ENCODE data around the gene NFIX.

Gene NFIX

DNA sequence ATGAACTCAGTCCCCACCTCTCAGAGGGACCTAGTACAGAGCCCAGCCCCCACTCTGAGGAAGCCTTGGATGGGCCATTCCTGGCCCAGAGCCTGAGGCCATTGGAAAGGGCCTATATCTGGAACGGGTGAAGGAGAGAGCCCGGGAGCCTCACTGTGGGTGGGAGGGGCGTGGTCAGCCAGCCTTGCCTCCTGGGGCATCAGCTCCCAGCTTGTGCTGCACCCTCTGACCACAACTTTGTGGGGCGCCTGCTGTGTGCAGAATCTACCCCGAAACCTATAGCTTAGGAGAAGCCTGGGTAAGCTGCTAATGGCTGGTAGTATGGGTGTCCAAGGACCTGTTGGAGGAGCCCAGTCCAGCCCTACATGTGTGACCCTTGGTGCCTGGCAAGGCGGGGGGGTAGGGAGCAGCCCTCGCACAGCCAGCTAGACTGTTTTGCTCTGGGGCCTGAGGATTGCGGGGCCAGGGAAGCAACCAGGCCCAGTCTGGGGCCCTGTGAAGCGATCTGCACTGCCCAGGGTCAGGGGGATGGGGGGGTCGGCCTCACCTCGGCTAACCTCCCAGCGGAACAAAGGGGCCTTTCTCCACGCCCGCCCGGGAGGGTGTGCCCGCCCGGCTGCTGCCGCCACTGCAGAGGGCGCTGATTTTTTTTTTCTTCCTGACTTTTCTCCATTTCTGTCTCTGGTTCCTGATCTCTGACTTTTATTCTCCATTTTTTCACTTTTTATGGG lies 65.1 kb downstream of the NFIX start:
- no peak for DNase-seq

DNA sequence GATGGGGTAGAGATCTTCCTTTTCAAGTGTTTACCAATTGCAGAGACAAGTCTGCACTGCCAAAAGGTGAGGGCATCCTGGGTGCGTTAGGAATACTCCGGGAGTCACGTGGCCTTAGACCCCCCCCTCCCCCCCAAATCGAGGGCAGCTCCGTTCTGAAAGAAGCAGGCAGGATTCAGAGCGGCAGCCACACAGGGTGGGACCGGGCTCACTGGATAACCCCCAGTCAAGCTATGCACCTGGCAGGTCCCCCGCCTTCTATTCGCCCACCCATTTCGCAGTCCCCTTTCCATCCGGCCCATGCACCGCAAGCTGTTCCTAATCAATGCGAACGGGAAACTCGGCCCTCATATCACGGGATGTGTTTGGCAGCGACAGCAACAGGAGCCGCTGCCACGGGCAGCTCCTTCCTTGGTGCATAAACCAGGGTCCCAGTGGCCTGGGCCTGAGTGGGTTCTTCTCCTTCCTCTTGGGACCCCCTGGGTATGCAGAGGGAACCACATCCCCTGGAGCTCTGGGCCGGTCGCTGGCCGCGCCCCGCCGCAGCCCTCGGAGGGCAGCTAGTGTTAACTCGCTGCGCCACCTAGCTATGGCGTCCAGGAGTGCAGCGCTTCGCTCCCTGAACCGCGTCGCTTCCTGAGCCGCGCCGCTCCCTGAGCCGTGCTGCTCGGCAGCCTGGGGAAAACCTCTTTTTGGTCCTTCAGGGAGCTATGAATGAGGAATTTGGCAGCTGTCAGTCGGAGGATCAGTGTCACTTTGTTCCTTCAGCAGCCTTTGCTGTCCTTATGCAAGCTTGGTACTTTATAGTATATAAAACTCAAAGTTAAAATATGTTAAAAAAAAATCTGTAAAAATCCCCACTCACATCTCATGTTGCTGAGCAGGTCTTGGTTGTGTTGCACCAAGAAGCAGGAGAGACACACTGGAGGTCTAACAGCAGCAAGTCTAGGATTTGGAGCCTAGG lies 66.0 kb downstream of the NFIX start:
- DNase-seq: peak; percentile 83 to 93 (median 91)

DNA sequence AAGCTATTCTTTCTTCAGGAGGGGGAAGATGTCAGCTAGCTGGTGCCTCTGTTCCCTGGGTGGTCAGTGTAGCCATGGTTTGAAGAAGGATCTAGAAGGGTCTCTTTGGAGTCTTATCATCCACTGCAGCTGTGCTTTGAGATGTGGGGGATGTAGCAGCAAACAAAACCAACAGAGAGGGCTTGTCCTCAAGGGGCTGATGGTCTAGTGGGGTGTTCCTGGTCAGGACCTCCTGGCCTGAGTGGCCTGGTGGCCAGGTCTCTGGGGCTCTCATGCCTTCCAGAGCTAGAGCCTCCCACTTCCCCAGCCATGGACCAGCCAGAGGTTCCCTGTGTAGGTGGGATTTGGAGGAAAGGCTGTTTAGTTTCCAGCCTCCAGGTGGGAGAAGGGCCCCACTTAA lies 67.0 kb downstream of the NFIX start:
- DNase-seq: no peak

DNA sequence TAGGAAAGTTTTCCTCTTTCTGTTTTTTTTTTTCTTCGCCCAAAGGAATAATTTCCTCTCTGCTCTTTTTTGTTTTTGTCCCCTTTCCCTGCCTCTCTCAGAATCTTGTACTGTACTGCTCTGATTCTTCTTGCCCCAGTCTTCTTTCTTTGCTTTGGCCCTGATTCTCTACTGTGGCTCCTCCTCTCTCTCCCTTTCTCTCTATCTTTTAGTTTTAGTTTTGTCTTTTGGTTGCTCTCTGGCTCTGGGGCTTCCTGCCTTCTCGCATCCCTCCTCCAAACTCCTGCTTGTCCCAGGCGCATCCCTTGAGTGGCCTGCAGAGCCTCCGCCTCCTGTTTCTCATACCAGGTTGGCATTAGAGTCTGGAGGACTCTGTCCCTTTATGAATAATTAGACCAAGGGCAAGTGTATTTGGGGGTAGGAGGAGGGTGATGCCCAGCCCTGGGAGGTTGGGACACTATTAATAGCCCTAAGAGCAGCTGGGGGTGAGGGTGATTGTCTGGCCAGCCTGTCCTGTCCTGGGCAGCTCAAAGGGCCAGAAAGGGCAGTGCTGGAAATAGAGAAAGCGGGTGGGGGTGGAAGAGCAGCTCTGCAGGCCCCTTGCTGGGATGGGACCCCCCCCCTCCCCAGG lies 68.3 kb downstream of the NFIX start:
- no peak for DNase-seq

DNA sequence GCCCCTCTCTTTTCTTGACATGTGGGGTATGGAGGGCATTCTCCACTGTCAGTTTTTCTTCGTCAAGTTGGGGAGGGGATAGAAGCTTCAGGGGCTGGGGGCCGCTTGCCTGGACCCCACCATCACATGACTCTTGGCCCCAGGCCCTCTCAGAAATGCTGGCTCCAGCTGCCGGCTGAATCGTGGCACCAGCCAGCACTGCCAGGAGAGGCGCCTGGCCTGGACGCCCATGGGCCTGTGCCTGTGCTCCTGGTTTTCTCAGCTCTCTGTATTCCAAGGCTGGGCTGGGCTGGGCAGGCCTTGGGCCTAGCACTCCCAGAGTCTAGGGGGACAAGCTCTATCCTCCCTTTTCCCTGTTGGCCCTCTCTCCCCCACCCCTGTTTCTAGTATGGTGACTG lies 68.8 kb downstream of the NFIX start:
- DNase-seq: no peak

DNA sequence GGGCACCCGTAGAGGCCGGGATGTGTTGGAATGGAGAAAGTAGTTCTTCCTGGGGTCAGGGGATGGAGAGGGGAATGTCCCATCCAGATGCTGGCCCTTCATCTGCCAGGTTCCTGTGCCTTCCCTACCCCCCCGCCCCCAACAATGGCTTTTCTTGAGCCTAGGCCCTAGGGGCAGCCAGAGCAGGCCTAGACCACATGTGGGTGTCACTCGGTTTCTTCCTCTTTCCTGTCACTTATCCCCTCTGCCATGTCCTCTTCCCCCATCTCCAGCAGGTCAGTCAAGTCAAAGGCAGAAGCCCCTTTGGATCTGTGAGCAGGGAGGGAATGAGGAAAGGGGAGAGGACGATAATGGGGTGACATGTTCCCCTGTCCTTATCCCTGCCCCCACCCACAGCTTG lies 71.0 kb downstream of the NFIX start:
- peak; percentile 20 to 46 (median 30) for DNase-seq

DNA sequence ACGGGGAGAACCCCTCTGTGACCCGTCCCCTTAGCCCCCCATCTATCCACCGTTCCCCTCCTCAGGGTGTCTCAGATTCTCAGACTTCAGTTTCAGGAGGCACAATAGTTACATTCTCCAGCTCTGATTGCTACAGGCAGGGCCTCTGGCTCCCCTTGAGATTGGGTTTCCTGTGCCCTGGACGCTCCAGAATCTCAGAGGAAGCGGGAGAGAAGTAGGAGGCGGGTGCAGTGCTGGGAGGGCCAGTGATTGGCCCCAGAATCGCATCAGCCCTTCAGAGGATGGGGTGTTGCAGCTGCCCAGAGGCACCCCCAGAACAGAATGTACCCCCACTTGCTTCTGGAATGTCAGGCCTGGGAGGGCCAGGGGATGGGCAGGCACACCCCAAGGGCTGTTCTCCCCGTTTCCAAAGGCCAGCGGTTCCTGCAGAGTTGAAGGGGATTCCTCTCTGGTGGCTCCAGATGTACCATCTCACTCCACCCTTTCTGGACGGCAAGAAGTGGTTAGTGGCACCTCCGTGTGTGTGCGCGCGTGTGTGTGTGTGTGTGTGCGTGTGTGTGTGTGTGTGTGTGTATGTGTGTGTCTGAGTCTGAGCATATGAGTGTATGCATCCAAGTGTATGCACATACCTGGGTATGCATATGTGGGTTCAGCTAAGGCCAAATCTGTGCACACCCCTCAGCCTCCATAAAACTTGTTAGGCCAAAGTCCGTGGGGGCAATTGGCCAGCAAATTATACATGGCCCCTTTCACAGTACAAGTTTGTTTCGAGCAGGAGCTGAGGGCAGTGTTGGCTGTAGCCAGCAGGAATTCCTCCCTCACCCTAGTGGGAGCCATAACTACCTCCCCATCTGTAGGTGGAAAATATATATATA lies 71.9 kb downstream of the NFIX start:
- DNase-seq: no peak

DNA sequence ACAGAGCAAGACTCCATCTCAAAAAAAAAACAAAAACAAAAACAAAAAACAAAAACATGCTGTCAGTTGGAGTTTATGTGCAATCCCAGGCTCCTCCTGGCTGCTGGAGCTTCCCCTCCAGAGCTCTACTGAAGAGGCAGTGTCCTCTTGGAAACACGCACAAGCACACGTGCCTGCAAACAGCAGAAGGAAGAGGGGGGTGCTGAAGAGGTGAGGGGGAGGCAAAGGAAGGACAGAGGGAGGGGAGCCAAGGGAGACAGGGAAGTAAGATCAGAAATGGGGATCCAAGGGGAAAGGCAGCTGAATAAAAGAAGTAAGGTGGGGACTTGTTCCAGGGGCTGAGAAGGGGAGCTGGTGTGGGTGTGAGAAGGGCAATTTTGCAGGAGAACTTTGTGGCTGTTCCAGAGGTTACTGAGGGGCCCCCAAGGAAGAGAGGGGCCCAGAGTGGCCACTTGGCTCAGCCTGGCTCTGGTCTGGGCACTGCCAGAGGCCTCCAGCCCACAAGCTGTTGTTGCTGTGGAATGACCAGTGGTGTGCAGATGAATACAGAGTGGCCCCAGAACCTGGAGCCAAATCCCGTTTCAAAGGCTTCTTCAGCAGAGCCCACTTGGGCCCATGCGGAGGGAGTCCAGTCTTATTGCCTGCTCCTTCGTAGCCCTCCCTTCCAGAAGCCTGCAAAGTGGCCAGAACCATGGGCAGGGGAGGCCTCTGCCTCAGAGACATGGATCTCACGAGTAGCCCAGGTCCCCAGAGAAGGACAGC lies 73.0 kb downstream of the NFIX start:
- peak in 1 of 3 donors; percentile 22 for DNase-seq

DNA sequence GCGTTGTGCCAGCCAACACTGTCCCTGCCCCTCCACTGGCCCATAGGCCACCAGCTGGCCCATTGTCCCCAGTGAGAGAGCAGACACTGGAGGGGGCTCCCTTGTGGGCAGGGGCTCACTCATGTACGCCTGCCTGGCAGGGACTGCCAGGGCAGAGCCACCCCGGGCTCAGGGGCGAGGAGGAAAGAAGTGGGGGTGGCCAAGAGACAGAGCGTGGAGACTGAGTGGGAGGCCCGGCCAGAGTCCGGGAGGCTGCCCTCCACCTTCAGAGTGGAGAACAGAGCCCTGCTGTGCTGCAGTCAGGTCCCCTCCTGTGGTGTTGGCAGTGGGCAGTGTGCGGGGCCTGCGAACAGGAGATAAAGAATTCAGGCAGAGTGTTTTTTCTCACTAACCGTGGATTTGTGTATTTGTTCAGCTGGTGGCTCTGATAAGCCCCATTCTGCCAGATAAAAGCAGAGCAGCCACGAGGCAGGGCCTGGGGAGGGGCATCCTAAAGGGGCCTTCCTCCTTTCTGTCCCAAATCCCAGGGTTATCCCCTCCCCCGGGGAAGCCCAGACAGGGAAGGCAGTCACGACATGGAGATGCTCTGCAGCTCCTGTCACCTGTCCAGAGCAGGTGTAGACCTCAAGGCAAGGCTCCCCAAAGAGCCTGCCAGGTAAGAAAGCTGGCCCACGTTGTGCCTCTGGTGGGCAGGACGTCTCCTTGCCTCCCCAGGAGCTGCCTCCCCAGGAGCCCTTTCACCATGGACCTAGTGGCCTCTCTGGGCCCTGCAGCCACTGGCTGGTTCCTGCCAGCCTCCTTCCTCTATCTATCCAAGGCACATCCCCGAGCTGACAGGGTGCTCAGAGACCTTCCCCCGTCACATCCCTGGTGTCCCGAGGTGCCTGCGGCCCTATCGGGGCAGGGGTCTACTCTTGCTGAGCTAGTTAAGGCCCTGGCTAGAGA lies 74.4 kb downstream of the NFIX start:
- DNase-seq: no peak

DNA sequence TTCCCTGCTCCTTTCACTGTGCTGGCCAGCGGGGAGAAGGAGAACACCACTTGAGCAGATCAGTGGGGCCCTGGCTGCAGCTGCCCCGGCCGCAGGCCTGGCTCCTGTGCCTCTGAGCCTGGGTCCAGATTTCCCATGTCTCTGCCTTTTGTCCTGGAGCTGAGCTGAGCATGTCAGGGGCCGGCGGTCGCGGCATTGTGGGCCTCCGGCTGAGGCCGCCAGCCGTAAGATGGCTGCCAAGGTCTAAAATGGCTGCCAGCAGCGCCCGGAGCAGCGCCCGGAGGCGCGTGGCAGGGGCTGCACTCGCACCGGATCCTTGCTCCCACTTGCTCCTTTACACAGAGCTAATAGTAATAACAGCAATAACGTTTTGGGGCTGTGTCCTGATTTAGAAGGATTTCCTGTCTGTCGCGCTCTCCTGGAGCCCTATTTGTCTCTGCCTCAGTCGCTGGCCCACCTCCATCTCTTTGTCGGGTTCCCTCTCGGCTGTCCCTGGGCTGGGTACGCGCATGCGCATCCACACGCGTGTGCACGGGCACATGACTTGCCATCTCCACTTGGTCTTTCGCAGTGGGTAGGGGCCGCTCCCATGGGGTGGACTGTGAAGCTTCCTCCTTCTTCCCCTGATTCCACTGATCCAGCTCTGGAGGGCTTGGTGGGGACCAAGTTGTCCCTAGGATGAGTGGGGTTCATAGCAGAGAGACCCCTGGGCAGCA lies 75.3 kb downstream of the NFIX start:
- no peak for DNase-seq

DNA sequence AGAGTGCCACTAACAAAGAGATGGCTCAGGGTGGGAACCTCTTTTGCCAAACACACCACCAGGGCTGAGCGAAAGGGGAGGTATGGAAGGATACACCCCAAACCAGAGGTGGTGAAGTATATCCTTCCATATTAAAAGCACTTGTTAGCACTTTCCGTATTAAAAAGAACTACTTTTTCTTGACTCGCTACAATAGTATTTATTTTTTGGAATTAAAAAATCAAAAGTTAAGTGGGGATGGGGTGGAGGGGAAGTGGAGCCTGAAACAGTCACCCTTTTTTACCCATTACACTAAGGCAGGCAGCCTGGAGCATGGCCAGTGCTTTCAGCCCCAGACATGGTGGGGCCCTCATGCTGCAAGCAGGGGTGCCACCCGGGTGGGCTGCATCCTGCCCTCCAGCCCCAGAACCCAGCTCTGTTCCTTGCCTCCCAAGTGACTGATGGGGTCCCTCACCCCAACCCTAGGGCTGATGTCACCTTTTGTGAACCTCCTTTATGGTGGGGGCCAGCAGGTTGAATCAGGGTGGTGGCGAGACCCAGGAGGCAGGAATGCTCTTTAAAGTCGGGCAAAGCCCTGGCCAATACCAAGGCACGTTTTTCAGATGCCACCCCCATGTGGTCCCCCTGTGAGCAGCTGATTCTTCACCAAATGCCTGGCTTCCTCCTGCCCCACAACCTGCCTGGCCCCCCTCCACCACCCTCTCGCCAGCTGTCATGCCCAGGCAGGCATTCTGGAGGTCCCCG lies 76.3 kb downstream of the NFIX start:
- no peak for DNase-seq

DNA sequence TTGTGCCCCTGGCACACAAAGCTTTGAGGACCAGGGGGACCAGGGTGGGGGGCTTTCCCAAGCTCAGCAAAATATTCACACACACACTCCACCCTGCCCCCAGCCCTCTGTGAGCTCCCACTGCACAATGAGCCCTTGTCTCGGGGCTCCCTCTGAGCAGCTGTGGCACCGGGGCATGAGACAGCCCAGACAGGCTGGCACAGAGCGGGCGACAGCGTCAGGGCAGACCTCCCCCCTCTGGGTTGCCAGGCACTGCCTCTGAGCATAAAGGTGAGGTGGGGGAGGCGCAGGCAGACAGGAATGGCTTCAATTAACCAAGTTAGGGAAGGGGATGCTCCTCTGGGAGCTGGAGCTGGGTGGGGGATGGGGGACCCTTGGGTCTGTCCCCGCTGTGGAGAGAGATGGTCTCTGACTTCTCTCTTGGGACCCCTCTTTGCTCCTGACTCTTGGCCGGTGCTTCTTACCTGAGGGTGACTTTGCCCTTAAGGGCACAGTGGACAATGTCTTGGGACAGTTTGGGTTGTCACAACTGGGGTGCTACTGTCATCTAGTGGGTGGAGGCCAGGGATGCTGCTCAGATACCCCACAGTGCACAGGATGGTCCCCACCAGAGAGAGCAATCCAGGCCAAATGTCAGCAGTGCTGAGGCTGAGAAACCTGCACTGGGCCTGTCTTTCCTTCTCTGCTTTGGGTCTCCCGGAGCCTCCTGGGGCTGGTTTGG lies 77.1 kb downstream of the NFIX start:
- no peak for DNase-seq

DNA sequence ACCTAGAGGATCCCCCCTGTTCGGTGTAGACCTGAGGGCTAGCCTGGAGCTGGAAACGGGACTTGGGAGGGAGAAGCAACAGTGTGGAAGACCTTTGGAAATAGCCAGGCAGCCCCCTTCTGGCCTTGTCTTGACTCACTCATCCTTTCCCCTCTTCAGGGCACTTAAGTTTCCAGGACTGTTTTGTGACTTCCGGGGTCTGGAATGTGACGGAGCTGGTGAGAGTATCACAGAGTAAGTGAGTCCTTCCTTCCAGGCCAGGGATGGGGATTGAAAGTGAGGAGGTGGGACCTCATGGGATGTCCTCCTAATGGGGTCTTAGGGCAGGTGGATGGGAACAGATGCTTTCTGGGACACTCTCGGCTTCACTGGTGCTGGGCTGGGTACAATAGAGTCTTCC lies 78.0 kb downstream of the NFIX start:
- no peak for DNase-seq

DNA sequence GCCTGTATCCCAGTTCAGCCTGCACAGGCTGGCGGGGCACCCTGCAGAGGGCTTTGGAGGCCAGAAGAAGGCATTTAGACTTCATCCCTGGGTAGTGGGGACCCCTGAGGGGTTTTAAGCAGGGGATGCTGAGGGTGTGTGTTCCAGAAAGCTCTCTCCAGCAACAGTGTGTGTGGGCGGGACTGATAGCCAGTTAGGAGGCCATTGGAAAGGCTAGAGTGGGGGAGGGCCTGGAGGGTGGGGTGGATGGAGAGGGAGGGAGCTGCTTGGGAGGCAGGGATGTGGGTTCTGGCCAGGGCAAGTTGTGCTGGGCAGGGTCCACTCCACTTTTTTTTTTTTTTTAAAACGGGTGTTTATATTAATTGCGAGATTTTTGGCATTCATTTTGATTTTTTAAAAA lies 79.1 kb downstream of the NFIX start:
- no peak for DNase-seq

DNA sequence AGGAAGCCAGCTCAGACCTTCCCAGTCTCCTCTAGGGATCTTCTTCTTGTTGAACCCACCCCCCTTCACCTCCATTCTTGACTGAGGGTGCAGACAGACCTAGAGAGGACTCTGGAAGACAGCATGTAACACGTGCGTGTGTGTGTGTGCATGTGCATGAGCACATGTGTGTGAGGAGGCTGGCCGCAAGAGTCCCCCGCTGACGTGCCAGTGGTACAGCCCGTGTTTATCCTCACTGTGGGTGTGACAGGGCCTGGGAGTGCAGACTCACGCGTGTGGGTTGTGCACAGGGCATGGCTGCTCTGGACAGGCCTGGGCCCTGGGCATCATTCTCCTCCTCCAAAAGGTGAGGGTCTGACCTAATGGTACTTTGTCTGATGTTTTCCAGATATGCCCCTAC lies 81.0 kb downstream of the NFIX start:
- no peak for DNase-seq

DNA sequence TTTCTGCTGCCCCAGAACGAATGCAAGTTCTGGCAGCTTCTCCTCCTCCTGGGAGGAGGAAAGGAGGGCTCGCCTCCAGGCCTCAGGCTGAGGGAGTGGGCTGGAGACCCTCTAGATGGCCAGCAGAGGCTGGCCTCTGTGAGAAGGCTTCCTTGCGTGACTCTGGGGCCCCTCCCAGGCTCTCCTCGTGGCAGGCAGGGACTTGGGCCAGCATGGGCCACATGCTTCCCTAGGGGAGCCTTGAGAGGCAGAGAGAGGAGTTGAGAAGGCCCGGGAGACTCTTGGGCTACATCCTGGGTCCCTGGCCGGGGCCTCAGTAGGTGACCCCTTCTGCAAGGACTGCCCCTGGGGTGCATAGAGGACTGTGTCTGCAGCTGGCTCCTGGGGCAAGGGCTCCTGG lies 81.5 kb downstream of the NFIX start:
- no peak for DNase-seq

DNA sequence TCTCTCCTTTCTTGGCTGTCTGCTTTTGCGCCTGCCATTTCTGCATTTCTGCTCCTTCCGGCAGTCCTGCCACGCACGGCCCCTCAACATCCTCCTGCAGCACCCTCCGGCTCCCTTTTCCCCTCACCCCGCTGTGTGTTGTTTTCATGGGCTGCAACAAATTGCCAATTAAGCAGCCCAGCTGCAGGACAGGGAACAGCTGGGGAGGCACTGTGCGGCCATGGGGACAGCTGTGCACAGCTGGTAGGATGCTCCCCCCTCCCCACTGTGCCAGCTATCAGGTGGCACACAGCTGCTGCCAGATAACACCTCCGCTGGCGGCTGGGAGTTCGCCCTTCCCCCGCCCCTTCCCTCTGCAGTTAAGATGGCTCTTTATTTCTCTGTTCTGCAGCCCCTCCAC lies 82.0 kb downstream of the NFIX start:
- no peak for DNase-seq

DNA sequence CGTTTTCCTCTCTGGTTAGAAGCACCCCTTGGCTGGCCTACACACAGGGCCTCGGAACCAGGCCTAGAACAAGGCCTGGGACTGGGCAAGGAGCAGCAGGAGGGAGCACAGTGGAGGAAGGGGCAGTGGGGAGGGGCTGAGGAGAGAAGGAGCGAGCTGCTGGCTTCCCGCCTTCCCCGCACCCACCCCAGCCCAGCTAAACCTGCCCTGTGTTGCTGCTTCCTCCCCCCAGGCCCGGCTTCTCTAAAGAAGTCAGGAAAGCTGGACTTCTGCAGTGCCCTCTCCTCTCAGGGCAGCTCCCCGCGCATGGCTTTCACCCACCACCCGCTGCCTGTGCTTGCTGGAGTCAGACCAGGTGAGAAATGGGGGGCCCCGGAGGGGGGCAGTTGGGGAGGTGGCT lies 83.1 kb downstream of the NFIX start:
- no peak for DNase-seq
